Endothelial cell of umbilical vein (primary cell): ENCODE measurements around the gene STK32C. TPM values are rescaled to one million over a fixed set of nuclear protein-coding genes. Genes with fewer than 3 reads are reported as not detected.
"Not testable (repeated sequence)": the region's sequence is repeated elsewhere in the genome, so short reads cannot be mapped to it uniquely, and the experiment has no call there.

Experiments used
- BruUV-seq: library from RNA; stranded (reverse); fragments of 400-500 nt; replicated peaks from 2 replicates; lab custom pipeline; 2021; lab: Mats Ljungman, UMichigan
- CTCF ChIA-PET: fragments of 300-600, 350-600 bp; sonication (Branson Sonifier 250); formaldehyde crosslinking; loops from one replicate; lab custom pipeline; 2021; ENCODE audit warnings: antibody characterized with exemption, inconsistent platforms; lab: Charles Lee
- POLR2A ChIA-PET: fragments of 300-600, 350-600 bp; sonication (Branson Sonifier 250); formaldehyde crosslinking; loops from one replicate; lab custom pipeline; 2021; ENCODE audit warnings: antibody characterized with exemption, inconsistent platforms; lab: Charles Lee
- DNase-seq: peaks from one replicate; pipeline ENCODE4 v3.0.0-alpha.2; 2011; ENCODE audit warnings: low read depth, low spot score
- FAIRE-seq: peaks from 2 replicates; lab custom pipeline; 2011; peaks lifted over from hg19 to GRCh38; lab: Jason Lieb, UNC
- H2AFZ ChIP-seq: 2 replicates; pipeline ENCODE4 v1.6.0; 2012; ENCODE audit warnings: low read depth, low read length, control low read depth, inconsistent platforms
- H3K27ac ChIP-seq: 2 replicates; pipeline ENCODE4 v1.5.1; 2011; ENCODE audit warnings: low read depth, mild to moderate bottlenecking, control low read depth, low read length, moderate library complexity; ENCODE audit not compliant: insufficient read depth
- H3K27me3 ChIP-seq, 2 experiments: 2 replicates each; pipeline versions ENCODE4 v1.6.0 to v1.6.1; 2011; ENCODE audit warnings: low read length in 2 of 2, mixed read lengths in 1 of 2; ENCODE audit not compliant: control insufficient read depth in 2 of 2, insufficient read depth in 2 of 2
- H3K36me3 ChIP-seq, 2 experiments: 2 replicates in 1 of 2; 3 replicates in 1 of 2; pipeline ENCODE4 v1.5.1; 2011; ENCODE audit warnings: low read length in 2 of 2, mild to moderate bottlenecking in 1 of 2, moderate library complexity in 1 of 2; ENCODE audit not compliant: control insufficient read depth in 2 of 2, insufficient read depth in 2 of 2; ENCODE audit errors: extremely low read depth in 1 of 2
- H3K4me1 ChIP-seq: 3 replicates; pipeline ENCODE4 v1.5.1; 2011; ENCODE audit warnings: mild to moderate bottlenecking, low read length; ENCODE audit not compliant: control insufficient read depth, insufficient read depth; ENCODE audit errors: extremely low read depth
- H3K4me2 ChIP-seq: 2 replicates; pipeline ENCODE4 v1.6.1; 2011; ENCODE audit warnings: low read length, control low read depth, mixed read lengths; ENCODE audit not compliant: insufficient read depth
- H3K4me3 ChIP-seq, 3 experiments: fragments of 200-600 bp in 1 of 3; sonication (generic), shearing (Covaris generic) in 1 of 3; replicated peaks in 1 of 3; 2 replicates each; pipeline ENCODE4 v1.5.1; 2011 to 2016; ENCODE audit warnings: control low read depth in 3 of 3, low read length in 3 of 3, mild to moderate bottlenecking in 2 of 3, inconsistent platforms in 1 of 3, low read depth in 1 of 3, moderate library complexity in 1 of 3; ENCODE audit not compliant: insufficient read depth in 1 of 3
- H3K79me2 ChIP-seq: 2 replicates; pipeline ENCODE4 v1.6.0; 2012; ENCODE audit warnings: low read length, inconsistent platforms; ENCODE audit not compliant: control insufficient read depth, insufficient read depth
- H3K9ac ChIP-seq: replicated peaks from 2 replicates; pipeline ENCODE3; 2011; ENCODE audit warnings: low read length, control low read depth; ENCODE audit not compliant: insufficient read depth; ENCODE audit errors: extremely low read depth
- H3K9me1 ChIP-seq: replicated peaks from 3 replicates; pipeline ENCODE4 v1.6.0; 2011; ENCODE audit warnings: mild to moderate bottlenecking, low read length; ENCODE audit not compliant: control insufficient read depth, insufficient read depth; ENCODE audit errors: extremely low read depth
- H3K9me3 ChIP-seq: replicated peaks from 2 replicates; pipeline ENCODE4 v1.5.1; 2012; ENCODE audit warnings: low read length, inconsistent platforms; ENCODE audit not compliant: control insufficient read depth, insufficient read depth
- H4K20me1 ChIP-seq: replicated peaks from 2 replicates; pipeline ENCODE3; 2011; ENCODE audit warnings: mild to moderate bottlenecking, low read length; ENCODE audit not compliant: control insufficient read depth, insufficient read depth; ENCODE audit errors: extremely low read depth
- dilution Hi-C: fragments of 300-500 bp; cut with MboI; formaldehyde crosslinking; loops from one replicate; pipeline ENCODE4 v1.15.0; 2019; ENCODE audit warnings: low sequenced_read_pairs; ENCODE audit not compliant: extremely low pct_ligation_motif_present
- intact Hi-C: fragments of 100-400 bp; cut with micrococcal nuclease; formaldehyde crosslinking; loops from one replicate; pipeline ENCODE4 v1.10.0; 2022
- polyA plus RNA-seq, 4 experiments: library from polyadenylated mRNA; depleted of rRNA in 3 of 4; stranded (reverse) in 3 of 4; unstranded in 1 of 4; fragments of >200 nt; gene quantifications; 2 replicates each; pipeline versions ENCODE4 v1.2.1 to v1.2.3, GENCODE V29; 2011 to 2012; ENCODE audit warnings: missing spikeins in 1 of 4
- total RNA-seq: library from RNA; stranded (reverse); gene quantifications from 2 replicates; pipeline ENCODE4 v1.2.3, GENCODE V29; 2021

The STK32C gene
- total and polyA plus RNA-seq, 2 donors (not counting 3 experiments of a cell fraction or from before 2014, with no cell fraction given): 5.4 to 14.1 TPM

DNA sequence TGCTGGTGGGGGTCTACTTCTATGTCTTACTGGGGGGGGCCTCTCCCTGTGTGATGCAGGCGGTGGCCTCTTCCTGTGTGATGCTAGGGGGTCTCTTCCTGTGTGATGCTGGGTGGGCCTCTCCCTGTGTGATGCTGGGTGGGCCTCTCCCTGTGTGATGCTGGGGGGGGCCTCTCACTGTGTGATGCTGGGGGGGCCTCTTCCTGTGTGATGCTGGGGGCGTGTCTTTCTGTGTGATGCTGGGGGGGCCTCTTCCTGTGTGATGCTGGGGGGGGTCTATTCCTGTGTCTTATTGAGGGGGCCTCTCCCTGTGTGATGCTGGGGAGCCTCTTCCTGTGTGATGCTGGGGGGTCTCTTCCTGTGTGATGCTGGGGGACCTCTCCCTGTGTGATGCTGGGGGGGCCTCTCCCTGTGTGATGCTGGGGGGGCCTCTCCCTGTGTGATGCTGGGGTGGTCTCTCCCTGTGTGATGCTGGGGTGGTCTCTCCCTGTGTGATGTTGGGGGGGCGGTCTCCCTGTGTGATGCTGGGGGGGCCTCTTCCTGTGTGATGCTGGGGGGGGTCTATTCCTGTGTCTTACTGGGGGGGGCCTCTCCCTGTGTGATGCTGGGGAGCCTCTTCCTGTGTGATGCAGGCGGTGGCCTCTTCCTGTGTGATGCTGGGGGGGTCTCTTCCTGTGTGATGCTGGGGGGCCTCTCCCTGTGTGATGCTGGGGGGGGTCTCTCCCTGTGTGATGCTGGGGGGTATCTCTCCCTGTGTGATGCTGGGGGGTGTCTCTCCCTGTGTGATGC, 146.7 kb downstream of the STK32C start:
- H3K27ac ChIP-seq, H4K20me1 ChIP-seq, H2AFZ ChIP-seq, H3K4me2 ChIP-seq, H3K27me3 ChIP-seq, FAIRE-seq, POLR2A ChIA-PET, H3K79me2 ChIP-seq, H3K4me1 ChIP-seq, H3K36me3 ChIP-seq, dilution Hi-C loops, H3K4me3 ChIP-seq, H3K9ac ChIP-seq, CTCF ChIA-PET, H3K9me1 ChIP-seq, BruUV-seq, DNase-seq, H3K9me3 ChIP-seq, intact Hi-C loops: not testable (repeated sequence)

DNA sequence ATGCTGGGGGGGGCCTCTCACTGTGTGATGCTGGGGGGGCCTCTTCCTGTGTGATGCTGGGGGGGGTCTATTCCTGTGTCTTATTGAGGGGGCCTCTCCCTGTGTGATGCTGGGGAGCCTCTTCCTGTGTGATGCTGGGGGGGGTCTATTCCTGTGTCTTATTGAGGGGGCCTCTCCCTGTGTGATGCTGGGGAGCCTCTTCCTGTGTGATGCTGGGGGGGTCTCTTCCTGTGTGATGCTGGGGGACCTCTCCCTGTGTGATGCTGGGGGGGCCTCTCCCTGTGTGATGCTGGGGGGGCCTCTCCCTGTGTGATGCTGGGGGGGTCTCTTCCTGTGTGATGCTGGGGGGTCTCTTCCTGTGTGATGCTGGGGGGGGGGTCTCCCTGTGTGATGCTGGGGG, 147.5 kb downstream of the STK32C start:
- H3K9me1 ChIP-seq, H3K4me3 ChIP-seq, H3K36me3 ChIP-seq, H2AFZ ChIP-seq, H3K4me2 ChIP-seq, FAIRE-seq, intact Hi-C loops, H4K20me1 ChIP-seq, H3K79me2 ChIP-seq, H3K27ac ChIP-seq, H3K9ac ChIP-seq, DNase-seq, dilution Hi-C loops, H3K27me3 ChIP-seq, POLR2A ChIA-PET, H3K4me1 ChIP-seq, BruUV-seq, H3K9me3 ChIP-seq, CTCF ChIA-PET: not testable (repeated sequence)

DNA sequence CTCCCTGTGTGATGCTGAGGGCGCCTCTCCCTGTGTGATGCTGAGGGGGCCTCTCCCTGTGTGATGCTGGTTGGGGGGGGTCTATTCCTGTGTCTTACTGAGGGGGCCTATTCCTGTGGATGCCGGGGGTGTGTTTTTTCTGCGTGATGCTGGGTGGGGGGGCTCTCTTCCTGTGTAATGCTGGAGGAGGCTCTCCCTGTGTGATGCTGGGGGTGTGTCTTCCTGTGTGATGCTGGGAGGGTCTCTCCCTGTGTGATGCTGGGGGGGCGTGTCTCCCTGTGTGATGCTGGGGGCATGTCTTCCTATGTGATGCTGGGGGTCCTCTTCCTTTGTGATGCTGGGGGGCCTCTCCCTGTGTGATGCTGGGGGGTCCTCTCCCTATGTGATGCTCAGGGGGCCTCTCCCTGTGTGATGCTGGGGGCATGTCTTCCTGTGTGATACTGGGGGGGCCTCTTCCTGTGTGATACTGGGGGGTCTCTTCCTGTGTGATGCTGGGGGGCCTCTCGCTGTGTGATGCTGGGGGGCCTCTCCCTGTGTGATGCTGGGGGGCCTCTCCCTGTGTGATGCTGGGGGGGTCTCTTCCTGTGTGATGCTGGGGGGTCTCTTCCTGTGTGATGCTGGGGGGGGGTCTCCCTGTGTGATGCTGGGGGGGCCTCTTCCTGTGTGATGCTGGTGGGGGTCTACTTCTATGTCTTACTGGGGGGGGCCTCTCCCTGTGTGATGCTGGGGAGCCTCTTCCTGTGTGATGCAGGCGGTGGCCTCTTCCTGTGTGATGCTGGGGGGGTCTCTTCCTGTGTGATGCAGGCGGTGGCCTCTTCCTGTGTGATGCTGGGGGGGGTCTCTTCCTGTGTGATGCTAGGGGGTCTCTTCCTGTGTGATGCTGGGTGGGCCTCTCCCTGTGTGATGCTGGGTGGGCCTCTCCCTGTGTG, 148.2 kb downstream of the STK32C start:
- BruUV-seq, DNase-seq, H3K36me3 ChIP-seq, H3K4me3 ChIP-seq, H4K20me1 ChIP-seq, FAIRE-seq, POLR2A ChIA-PET, CTCF ChIA-PET, H3K27me3 ChIP-seq, H3K4me2 ChIP-seq, dilution Hi-C loops, H3K9me3 ChIP-seq, H3K27ac ChIP-seq, H3K79me2 ChIP-seq, intact Hi-C loops, H2AFZ ChIP-seq, H3K9ac ChIP-seq, H3K9me1 ChIP-seq, H3K4me1 ChIP-seq: not testable (repeated sequence)
